ENCODE measurements around the gene RBM20. TPM values are rescaled to one million over a fixed set of nuclear protein-coding genes. Genes with fewer than 3 reads are reported as not detected.

Gene RBM20
- total RNA-seq, 4 donors from 2014 or later: 7.4 to 18.4 (median 10.2) TPM

- no peak overlapping the region for H3K27ac ChIP-seq
- H3K4me3 ChIP-seq: no peak overlapping the region
- H3K36me3 ChIP-seq: peaks cover 0 to 7% of the 10 kb centered on the region in 2 donors
- intact Hi-C loops (cut with DNase I; ENCODE audit: low total_unique reads): no loop called here
- in situ Hi-C loops (cut with MboI; ENCODE audit: low sequenced_read_pairs in 4 of 4): no loop called here
- H3K27me3 ChIP-seq: no peaks in the 10 kb centered on the region
- H3K9me3 ChIP-seq: no peaks in the 10 kb centered on the region
- no peak for ATAC-seq
- no peak for DNase-seq
- H3K4me1 ChIP-seq: peaks cover 32 to 33% of the 10 kb centered on the region in 2 donors
- TF ChIP-seq POLR2A (IDR thresholded peaks at IDR 0.05) (no peak), CTCF (IDR thresholded peaks at IDR 0.05 in 4 of 5, conservative IDR thresholded peaks at IDR 0.05 in 1 of 5) (no peak)
Observed at GRCh38 chr10:110815354-110816004, 171.3 kb downstream of the RBM20 start.

GRCh38 chr10:110817614-110818013 lies 173.5 kb downstream of the RBM20 start:
- H3K4me1 ChIP-seq: peaks cover 53 to 54% of the 10 kb centered on the region in 2 donors
- no peaks in the 10 kb centered on the region for H3K27me3 ChIP-seq
- peaks cover 0 to 7% of the 10 kb centered on the region in 2 donors for H3K36me3 ChIP-seq
- intact Hi-C loops (cut with DNase I; ENCODE audit: low total_unique reads): no loop called here
- no peak for ATAC-seq
- in situ Hi-C loops (cut with MboI; ENCODE audit: low sequenced_read_pairs in 4 of 4): no loop called here
- H3K27ac ChIP-seq: peak overlapping the region in 2 of 4 donors; percentile 5 to 91
- H3K9me3 ChIP-seq: no peaks in the 10 kb centered on the region
- DNase-seq: no peak
- no peak for TF ChIP-seq POLR2A (IDR thresholded peaks at IDR 0.05)
- TF ChIP-seq CTCF (IDR thresholded peaks at IDR 0.05 in 4 of 5, conservative IDR thresholded peaks at IDR 0.05 in 1 of 5): no peak
- H3K4me3 ChIP-seq: no peak overlapping the region

GRCh38 chr10:110818311-110819256 lies 174.4 kb downstream of the RBM20 start:
- intact Hi-C loops (cut with DNase I; ENCODE audit: low total_unique reads): no loop called here
- Histone ChIP-seq H3K36me3 (no peaks in the 10 kb centered on the region), H3K27ac (peak overlapping the region; percentile 87 to 96 (median 90)), H3K4me3 (no peak overlapping the region), H3K9me3 (no peaks in the 10 kb centered on the region), H3K27me3 (no peaks in the 10 kb centered on the region), H3K4me1 (peaks cover 60 to 61% of the 10 kb centered on the region in 2 donors)
- DNase-seq (no peak), ATAC-seq (no peak)
- TF ChIP-seq POLR2A (IDR thresholded peaks at IDR 0.05) (no peak), CTCF (IDR thresholded peaks at IDR 0.05 in 4 of 5, conservative IDR thresholded peaks at IDR 0.05 in 1 of 5) (no peak)
- in situ Hi-C loops (cut with MboI; ENCODE audit: low sequenced_read_pairs in 4 of 4): no loop called here

GRCh38 chr10:110820321-110820814 lies 176.2 kb downstream of the RBM20 start:
- Histone ChIP-seq H3K27me3 (no peaks in the 10 kb centered on the region), H3K36me3 (no peaks in the 10 kb centered on the region), H3K4me1 (peaks cover 74 to 79% of the 10 kb centered on the region in 2 donors), H3K9me3 (no peaks in the 10 kb centered on the region), H3K27ac (peak overlapping the region; percentile 87 to 96 (median 90)), H3K4me3 (no peak overlapping the region)
- in situ Hi-C loops (cut with MboI; ENCODE audit: low sequenced_read_pairs in 4 of 4) (no loop called here), intact Hi-C loops (cut with DNase I; ENCODE audit: low total_unique reads) (loop anchor here (1.0 to 10.0 kb wide), 2 partner anchors 52 to 76 kb away; no protein-coding TSS in a partner anchor)
- no peak for TF ChIP-seq CTCF (IDR thresholded peaks at IDR 0.05 in 4 of 5, conservative IDR thresholded peaks at IDR 0.05 in 1 of 5)
- peak in 1 of 2 donors; percentile 20 for TF ChIP-seq POLR2A (IDR thresholded peaks at IDR 0.05)
- DNase-seq (peak; percentile 76 to 87), ATAC-seq (peak; percentile 88)
